ENCODE results near the gene ATXN3. TPM values are rescaled to one million over a fixed set of nuclear protein-coding genes. Genes with fewer than 3 reads are reported as not detected.

Gene ATXN3
- 19.2 TPM for polyA plus RNA-seq (2013, experiment 1 of 2; ENCODE audit: insufficient read length)
- 20.1 TPM for polyA plus RNA-seq (2013, experiment 2 of 2; ENCODE audit: insufficient read length)

DNA sequence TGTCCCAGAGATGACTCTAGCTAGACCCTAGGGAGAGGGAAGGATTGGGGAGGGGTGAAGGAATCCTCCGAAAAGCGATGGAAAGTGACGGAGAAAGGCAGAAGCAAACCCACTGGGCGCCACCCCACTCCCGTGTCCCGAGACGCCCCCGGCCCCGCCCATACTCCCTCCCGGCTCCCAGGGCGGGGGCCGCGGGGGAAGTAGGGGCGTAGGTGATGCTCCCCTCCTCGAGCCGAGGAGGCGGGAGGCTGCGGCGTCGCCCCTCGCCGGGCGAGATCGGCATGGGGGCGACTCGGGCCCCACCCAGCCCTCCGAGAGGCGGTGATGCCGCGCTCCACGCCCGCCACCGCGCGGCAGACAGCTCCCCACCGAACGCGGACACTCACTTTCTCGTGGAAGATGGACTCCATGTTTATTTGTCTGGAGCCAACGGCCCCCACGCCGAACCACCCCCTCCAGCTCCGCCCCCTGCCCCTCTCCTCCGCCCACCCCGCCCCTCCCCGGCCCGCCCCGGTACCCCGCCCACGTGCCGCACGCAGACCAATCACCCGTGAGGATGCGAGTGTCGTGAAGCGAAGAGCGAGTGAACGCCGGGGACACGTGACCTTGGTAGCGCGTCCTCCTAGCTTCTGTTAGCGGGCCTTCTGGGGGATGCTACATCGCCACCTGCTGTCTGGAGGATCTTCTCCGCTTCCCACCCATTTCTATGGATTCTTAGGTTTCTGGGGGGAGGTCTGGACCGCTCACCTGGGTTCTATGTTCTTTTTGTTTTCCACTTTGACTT lies at the start of gene ATXN3:
Gene ATXN3 (minus strand): TSS at position 440 of the 784 bp plus-strand sequence. CDS start 30 bp downstream, at position 410.
- DNase-seq, result peak; percentile 99

- DNase-seq, result peak; percentile 40
Measured at GRCh38 chr14:92154283-92154942, 48.0 kb upstream of the ATXN3 start.

GRCh38 chr14:92153581-92153980 lies 47.2 kb upstream of the ATXN3 start:
- DNase-seq, result no peak

DNA sequence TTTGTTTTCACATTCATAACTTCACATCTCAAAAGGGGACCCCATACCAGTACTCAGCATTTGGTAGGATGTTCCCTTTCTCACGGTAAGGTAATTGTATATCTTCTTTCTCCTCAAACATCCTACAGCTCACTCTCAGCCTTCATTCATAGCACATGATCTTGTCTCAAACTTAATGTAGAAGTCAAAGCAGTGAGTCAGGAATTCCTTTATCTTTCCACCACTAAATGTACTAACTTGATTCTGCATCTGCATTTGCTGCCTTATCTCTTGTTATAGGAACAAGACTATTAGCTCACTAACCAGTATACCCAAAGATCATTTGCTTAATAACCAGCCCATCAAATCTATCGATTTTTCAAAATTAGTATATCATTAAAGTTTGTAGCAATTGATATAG lies 38.3 kb upstream of the ATXN3 start:
- DNase-seq, result peak; percentile 4

DNA sequence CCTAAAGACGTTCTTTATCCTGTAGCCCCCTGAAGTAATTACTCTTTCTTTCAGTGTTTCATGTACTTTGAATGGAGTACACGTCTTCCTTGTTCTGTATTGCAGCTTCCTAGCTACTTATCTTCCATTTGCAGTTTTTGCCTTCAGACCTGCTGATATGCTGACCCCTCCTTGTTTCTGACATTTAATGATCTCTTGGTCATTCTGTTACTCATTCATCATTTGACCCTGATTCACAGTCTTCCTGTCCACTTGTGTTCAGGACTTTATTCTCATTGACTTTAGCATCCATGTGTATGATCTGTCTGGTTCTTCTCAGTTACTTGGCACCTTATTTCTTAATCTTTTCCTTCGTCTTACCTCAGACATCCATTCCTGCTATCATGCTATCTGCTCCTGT lies 37.6 kb upstream of the ATXN3 start:
- DNase-seq, result no peak

- DNase-seq, result peak; percentile 4
Measured at GRCh38 chr14:92143309-92143708, 36.9 kb upstream of the ATXN3 start.

DNA sequence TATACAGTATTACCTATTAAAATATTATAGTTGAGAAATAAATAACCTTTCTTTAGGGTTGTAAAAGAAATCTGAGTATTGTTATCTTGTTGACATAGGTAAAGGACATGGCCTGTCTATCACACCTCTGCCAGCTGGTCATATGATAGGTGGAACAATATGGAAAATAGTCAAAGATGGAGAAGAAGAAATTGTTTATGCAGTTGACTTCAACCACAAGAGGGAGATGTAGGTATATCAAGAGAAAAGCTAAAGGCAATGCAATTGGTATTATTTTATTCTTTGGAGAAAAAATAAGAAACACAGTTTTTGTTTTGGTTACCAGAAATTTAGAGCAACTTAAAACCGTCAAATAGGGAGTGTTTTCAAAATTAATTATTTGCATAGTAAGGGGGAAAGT lies 28.9 kb upstream of the ATXN3 start:
- DNase-seq, result peak; percentile 36

DNA sequence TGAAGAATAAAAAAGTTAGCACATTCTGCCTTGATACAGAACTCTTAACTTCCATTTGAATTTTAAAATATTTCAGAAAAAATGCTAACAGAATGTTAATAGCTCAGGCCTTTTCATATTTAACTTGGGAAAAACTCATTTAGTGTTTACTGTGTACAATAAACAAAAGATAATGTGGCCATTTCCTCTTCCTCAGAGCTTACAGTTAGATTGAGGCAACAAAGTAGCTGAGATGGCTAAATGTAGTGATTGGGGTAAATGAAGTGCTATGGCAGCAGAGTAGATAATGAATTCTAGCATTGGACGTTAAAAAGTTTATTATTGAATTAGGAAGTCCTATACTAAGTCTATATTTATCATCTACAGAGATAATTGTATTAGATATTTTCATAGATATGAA lies 28.1 kb upstream of the ATXN3 start:
- no peak for DNase-seq

- no peak for DNase-seq
Measured at GRCh38 chr14:92122761-92123160, 16.4 kb upstream of the ATXN3 start.

- DNase-seq, result peak; percentile 21
Measured at GRCh38 chr14:92122351-92122677, 15.9 kb upstream of the ATXN3 start.

DNA sequence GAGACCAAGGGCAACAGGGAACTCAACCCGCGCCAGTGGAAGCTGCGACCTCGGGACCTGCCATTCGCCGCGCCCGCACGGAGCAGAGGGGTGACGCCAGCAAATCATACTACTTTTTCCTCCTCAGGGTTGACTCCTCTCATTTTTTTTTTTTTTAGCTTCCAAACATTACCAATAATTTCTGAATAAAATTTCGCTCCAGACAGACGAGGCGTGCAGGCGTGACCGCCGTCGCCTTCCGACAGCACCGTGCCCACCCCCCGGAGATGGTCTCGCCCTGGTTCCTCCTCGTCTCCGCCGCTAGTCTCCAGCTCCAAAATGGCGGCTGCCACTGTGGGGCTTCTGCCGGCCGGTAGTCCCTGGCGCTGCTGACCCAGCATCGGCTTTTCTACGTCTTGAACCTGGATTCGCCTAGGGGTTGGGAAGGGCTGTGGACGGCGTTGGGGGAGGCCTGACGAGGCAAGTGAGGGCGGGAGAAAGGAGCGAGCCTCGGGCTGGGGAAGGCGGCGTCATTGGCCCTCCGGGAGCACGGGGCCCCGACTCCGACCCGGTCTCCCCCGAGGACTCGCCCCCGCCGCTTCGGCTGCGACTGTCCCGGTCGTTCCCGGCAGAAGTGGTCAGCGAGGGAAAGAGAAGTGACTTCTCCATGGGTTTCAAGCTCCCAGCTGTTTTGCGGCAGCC lies 15.4 kb upstream of the ATXN3 start, which contains the start of the genes CPSF2 and NDUFB1:
Gene CPSF2 (plus strand): TSS at position 300 of the 681 bp plus-strand sequence. CDS start 9,016 bp downstream, outside the sequence.
Gene NDUFB1 (minus strand): TSS at position 37 of the 681 bp plus-strand sequence. CDS start 4,069 bp downstream, outside the sequence.
- peak; percentile 80 for DNase-seq

- DNase-seq, result peak; percentile 19
Measured at GRCh38 chr14:92121207-92121669, 14.9 kb upstream of the ATXN3 start.

GRCh38 chr14:92109490-92109889 lies 3.1 kb upstream of the ATXN3 start:
- no peak for DNase-seq

DNA sequence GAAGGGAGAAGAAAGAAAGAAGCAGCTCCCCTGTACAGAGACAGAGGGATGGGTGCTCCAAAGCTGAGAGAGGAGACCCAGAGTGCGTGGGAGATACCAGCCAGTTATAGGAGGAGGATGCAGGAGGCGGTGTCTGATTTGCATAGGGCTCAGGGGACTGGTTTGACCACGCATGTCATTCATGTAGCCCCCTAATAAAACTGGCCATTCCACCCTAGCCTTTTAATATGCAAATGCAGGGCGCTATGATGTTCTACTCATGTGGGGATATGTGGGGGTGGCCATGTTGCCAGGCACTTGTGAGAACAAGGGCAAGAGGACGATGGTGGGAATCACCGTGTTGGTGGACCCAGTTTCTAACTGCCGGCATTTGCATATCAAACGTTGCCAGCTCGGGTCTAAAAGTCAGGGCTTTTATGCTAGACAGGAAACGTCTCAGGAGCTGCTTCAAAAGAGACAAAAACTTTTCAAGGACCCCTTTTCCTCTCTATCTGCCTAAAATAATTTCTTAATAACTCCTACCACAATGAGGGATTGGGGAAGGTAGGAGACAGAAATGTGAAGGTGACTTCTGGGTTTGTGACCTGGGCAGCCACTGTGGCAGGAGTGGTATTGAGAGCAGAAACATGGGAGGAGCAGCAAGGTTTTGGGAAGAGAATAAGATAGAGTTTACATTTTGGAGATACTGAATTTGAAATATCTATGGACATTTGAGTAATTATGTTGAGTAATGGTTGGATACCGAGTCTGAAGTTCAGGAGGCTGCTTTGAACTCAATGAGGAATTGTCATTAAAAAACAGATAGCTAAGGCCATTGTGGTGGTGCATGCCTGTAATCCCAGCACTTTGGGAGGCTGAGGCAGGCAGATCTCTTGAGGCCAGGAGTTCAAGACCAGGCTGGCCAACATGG lies 2.2 kb upstream of the ATXN3 start:
- DNase-seq, result no peak

- no peak for DNase-seq
Measured at GRCh38 chr14:92105893-92106142, 564 bp downstream of the ATXN3 start.

DNA sequence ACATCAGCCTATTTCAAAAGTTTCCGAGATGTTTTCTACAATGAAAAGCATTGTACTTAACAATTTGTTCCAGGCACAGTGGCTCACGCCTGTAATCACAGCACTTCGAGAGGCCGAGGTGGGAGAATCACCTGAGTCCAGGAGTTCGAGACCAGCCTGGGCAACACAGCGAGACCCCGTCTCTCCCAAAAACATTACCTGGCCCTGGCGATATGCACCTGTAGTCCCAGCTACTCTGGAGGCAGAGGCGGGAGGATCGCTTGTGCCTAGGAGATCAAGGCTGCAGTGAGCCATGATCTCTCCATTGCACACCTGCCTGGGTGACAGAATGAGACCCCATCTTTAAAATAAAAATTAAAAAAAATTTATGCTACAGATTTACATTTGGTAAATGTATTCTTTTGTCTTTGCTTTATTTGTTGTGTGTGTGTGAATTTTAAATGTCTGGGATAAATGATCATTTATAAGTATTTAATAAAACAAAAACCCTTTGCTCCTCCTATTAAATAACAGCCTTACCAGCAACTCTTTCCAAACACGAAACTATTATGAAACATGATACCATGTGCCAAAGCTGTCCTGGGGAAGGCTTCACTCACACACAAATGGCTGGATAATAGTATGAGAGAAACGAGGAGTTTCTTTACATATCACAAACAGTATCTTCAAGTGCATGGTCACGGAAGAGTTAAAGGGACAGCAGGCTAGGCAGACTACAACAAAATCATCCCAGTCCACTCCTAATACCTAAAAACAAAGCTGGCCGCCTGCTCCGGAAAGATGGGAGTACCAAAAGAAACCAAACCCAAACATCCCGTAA lies 1.1 kb downstream of the ATXN3 start:
- no peak for DNase-seq

DNA sequence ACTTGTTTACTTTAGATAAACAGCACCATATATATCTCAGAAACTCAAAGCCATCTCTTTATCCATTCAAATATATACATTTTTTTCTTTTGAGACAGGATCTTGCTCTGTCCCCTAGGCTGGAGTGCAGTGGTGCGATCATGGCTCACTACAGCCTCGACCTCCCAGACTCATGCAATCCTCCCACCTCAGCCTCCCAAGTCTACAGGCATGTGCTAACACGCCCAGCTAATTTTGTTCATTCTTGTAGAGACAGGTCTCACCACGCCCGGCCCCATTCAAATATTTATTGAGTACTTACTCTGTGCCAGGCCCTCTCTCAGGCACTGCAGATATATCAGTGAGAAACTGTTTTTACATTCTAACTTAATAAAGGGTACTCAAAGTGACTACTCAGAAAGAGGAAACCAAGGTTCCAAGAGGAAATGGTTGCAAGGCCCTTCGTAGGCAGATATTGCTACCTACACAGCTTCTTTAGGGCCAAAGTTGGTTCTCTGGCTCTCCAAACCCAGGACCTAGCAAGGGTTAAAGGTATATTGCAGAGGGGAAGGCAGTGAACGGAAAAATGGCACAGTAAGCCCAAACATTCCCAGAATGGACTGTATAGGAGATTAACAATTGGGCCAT lies 2.9 kb downstream of the ATXN3 start:
- no peak for DNase-seq

- no peak for DNase-seq
Measured at GRCh38 chr14:92099802-92100201, 6.6 kb downstream of the ATXN3 start.

GRCh38 chr14:92093320-92093719 lies 13.1 kb downstream of the ATXN3 start:
- no peak for DNase-seq

- no peak for DNase-seq
Measured at GRCh38 chr14:92088494-92088893, 17.9 kb downstream of the ATXN3 start.

DNA sequence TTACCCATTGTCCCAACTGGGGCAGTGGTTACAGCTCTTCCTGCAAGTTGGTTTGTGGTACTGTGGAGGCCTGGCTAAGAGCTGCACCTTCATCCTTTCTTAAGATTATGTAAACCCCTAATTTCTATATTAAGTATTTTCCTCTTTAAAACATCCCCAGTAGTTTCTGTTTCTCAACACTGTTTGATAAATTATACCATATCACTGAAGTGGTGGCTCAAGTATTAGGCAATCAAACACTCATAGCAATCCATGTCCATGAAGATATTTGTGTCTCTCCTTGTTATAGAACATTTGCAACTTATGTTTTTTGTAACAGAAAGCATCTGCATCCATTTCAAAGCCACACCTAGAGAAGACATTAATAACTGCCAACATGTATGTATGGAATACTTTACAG lies 31.8 kb downstream of the ATXN3 start:
- no peak for DNase-seq

All from fibroblast of skin of abdomen (primary cell).